ENCODE results near the gene ZBTB8A. TPM values are rescaled to one million over a fixed set of nuclear protein-coding genes. Genes with fewer than 3 reads are reported as not detected.

The ZBTB8A gene
- total and polyA plus RNA-seq, 10 of the 15 experiments (the other 5 are each of a cell fraction or from before 2014, with no cell fraction given): 0.48 to 4.7 (median 2.4) TPM

DNA sequence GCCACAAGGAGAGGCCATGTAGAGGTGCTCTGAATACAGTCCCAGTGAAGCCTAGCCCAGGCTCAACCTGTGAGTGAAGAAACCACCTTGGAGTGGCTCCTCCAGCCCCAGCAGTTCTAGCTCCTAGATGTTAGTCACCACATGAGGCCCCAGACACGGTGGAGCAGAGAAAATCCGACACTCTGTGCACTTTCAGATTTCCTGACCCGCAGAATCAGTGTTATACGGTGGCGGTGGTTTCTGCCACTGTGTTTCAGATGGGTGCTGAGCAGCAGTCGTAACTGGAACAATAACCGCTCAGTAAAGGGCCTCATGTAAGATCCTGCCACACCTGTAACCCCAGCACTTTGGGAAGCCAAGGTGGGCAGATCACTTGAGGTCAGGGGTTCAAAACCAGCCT is 36.1 kb upstream of the ZBTB8A start:
- Histone ChIP-seq H3K4me2 (ENCODE audit: control insufficient read depth, insufficient read depth) (no peak overlapping the region), H2AFZ (ENCODE audit: control insufficient read depth, low read depth, low read length) (no peak overlapping the region), H3K27me3 (replicated peaks in 1 of 2; ENCODE audit: control insufficient read depth in 2 of 2, insufficient read depth in 2 of 2, low read length in 1 of 2) (no peaks in the 10 kb centered on the region), H3K4me3 (no peak overlapping the region), H4K20me1 (ENCODE audit: control insufficient read depth, insufficient read depth) (no peaks in the 10 kb centered on the region), H3K9ac (ENCODE audit: control insufficient read depth, insufficient read depth, low read length) (no peak overlapping the region), H3K27ac (ENCODE audit: control insufficient read depth, insufficient read depth) (no peak overlapping the region), H3K79me2 (ENCODE audit: control insufficient read depth, insufficient read depth, low read length) (no peaks in the 10 kb centered on the region), H3K4me1 (ENCODE audit: control insufficient read depth, insufficient read depth, low read length) (no peaks in the 10 kb centered on the region; the same call in 1 of the 2 replicates), H3K9me3 (replicated peaks; ENCODE audit: control insufficient read depth, insufficient read depth, low read length) (no peaks in the 10 kb centered on the region), H3K36me3 (ENCODE audit: control insufficient read depth in 2 of 2, insufficient read depth in 2 of 2, low read length in 1 of 2) (no peaks in the 10 kb centered on the region)
- ChIA-PET CTCF (no interaction called here), SMC1A (ENCODE audit: uncharacterized antibody, unreplicated experiment) (no interaction called here), POLR2A (interaction anchor here (0.8 kb wide), 1 partner anchor 17 kb away, joined by 5 read pairs; no protein-coding TSS in a partner anchor), RAD21 (ENCODE audit: unreplicated experiment) (no interaction called here)
- 58% methylated on average over 7 of the region's 7 CpGs for WGBS (ENCODE audit: insufficient coverage, insufficient replicate concordance, low lambda C conversion rate, missing lambda C conversion rate)
- TF ChIP-seq ZZZ3 (IDR thresholded peaks at IDR 0.05; ENCODE audit: control insufficient read depth, insufficient read length, low read depth) (no peak), TCF3 (IDR thresholded peaks at IDR 0.05; ENCODE audit: borderline replicate concordance, insufficient read depth, low read depth, low read length) (no peak), SMC3 (IDR thresholded peaks at IDR 0.05; ENCODE audit: borderline replicate concordance, low read length) (no peak), GATAD2B (conservative IDR thresholded peaks at IDR 0.05; ENCODE audit: low read depth) (no peak)
- DNase-seq (ENCODE audit: low read depth, low spot score) (no peak), ATAC-seq (no peak), FAIRE-seq (no peak)
- in situ Hi-C loops (cut with MboI) (no loop called here), intact Hi-C loops (cut with micrococcal nuclease; ENCODE audit: unreplicated experiment) (no loop called here)
- no TSS peak for BruUV-seq (replicated peaks)

DNA sequence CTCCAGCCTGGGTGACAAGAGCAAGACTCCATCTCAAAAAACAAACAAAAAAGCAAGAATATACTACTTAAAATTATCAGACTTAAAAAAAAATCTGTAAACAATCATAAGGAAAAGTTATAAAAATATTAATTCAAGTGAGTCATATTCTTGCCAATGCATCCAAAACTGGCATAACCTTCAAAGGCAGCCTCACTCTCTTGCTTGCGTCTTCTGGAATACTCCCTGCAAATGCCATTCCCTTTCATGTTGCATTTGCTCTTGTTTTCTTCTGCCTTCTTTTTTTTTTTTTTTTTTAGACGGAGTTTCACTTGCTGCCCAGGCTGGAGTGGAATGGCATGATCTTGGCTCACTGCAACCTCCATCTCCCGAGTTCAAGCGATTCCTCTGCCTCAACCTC is 32.2 kb upstream of the ZBTB8A start:
- FAIRE-seq: no peak
- Histone ChIP-seq H4K20me1 (ENCODE audit: control insufficient read depth, insufficient read depth) (no peaks in the 10 kb centered on the region), H3K9me3 (replicated peaks; ENCODE audit: control insufficient read depth, insufficient read depth, low read length) (no peaks in the 10 kb centered on the region), H3K9ac (ENCODE audit: control insufficient read depth, insufficient read depth, low read length) (no peak overlapping the region), H3K4me1 (ENCODE audit: control insufficient read depth, insufficient read depth, low read length) (no peaks in the 10 kb centered on the region), H3K27me3 (replicated peaks in 1 of 2; ENCODE audit: control insufficient read depth in 2 of 2, insufficient read depth in 2 of 2, low read length in 1 of 2) (no peaks in the 10 kb centered on the region), H3K4me2 (ENCODE audit: control insufficient read depth, insufficient read depth) (no peak overlapping the region), H3K79me2 (ENCODE audit: control insufficient read depth, insufficient read depth, low read length) (no peaks in the 10 kb centered on the region), H3K4me3 (no peak overlapping the region), H3K27ac (ENCODE audit: control insufficient read depth, insufficient read depth) (no peak overlapping the region), H2AFZ (ENCODE audit: control insufficient read depth, low read depth, low read length) (no peak overlapping the region), H3K36me3 (ENCODE audit: control insufficient read depth in 2 of 2, insufficient read depth in 2 of 2, low read length in 1 of 2) (no peaks in the 10 kb centered on the region)
- intact Hi-C loops (cut with micrococcal nuclease; ENCODE audit: unreplicated experiment) (no loop called here), in situ Hi-C loops (cut with MboI) (no loop called here)
- DNase-seq (ENCODE audit: low read depth, low spot score): no peak
- ChIA-PET POLR2A (interaction anchor here (0.6 kb wide), 1 partner anchor 47 kb away, joined by 4 read pairs; no protein-coding TSS in a partner anchor), RAD21 (ENCODE audit: unreplicated experiment) (no interaction called here), CTCF (interaction anchor here (0.7 kb wide), 1 partner anchor 198 kb away, joined by 4 read pairs; no protein-coding TSS in a partner anchor), SMC1A (ENCODE audit: uncharacterized antibody, unreplicated experiment) (interaction anchor here (1.8 kb wide), 1 partner anchor 28 kb away, joined by 3 read pairs; no protein-coding TSS in a partner anchor)
- TF ChIP-seq NR2C2 (IDR thresholded peaks at IDR 0.05; ENCODE audit: borderline replicate concordance, control insufficient read depth, insufficient read length, low read depth) (no peak), MXI1 (IDR thresholded peaks at IDR 0.05; ENCODE audit: low read depth, low read length) (no peak), WRNIP1 (IDR thresholded peaks at IDR 0.05; ENCODE audit: borderline replicate concordance, low read depth, low read length) (no peak), MTA3 (IDR thresholded peaks at IDR 0.05; ENCODE audit: borderline replicate concordance, low read length) (no peak)
- no TSS peak for BruUV-seq (replicated peaks)
- ATAC-seq: no peak
- WGBS (ENCODE audit: insufficient coverage, insufficient replicate concordance, low lambda C conversion rate, missing lambda C conversion rate): 76% methylated on average over 3 of the region's 4 CpGs
